ENCODE data around the gene GALNT10. TPM values are rescaled to one million over a fixed set of nuclear protein-coding genes. Genes with fewer than 3 reads are reported as not detected.
A peak's percentile ranks its signal among the peaks of the same experiment; 100 is the strongest.

Gene GALNT10
- polyA plus RNA-seq, 2 of the 4 experiments (the other 2 are of a cell fraction), result 110 to 156 TPM

DNA sequence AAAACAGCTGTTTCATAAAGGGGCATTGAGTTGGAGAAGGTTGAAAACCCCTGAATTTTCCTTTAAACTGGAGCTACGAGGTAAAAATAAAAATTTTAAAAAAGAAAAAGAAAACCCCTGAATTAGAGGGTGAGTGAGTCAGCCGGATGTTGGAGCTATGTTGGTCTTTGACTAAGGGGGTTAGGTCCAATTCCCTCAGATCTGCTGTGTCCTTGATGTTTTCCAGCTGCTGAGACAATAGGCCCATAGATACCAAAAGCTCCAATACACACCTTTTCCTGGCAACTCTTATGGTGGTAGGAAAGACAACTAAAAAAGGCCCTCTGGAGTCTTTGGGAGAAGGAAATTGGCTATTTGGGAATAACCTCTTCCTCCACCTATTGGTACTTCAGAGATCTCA is 175.8 kb downstream of the GALNT10 start:
- peaks cover 76% of the 10 kb centered on the region for H3K4me1 ChIP-seq
- ChIA-PET POLR2A (no interaction called here), CTCF (interaction anchor here (1.2 to 1.3 kb wide), 2 partner anchors 39 to 169 kb away, joined by 3 to 4 read pairs; no protein-coding TSS in a partner anchor)
- ATAC-seq, result no peak
- peak overlapping the region; percentile 78 to 89 for H3K27ac ChIP-seq
- FAIRE-seq, result no peak
- 78% methylated on average over 2 of the region's 2 CpGs for WGBS (ENCODE audit: missing lambda C conversion rate)
- H3K4me2 ChIP-seq, result peak overlapping the region; percentile 67; the same call in 2 of the 3 replicates
- TF ChIP-seq HEYL (CRISPR knock-in tag; IDR thresholded peaks at IDR 0.05) (no peak), JUNB (IDR thresholded peaks at IDR 0.05) (no peak), CHD2 (IDR thresholded peaks at IDR 0.05; ENCODE audit: low read length, partially characterized antibody) (no peak), ZNF302 (CRISPR knock-in tag; IDR thresholded peaks at IDR 0.05) (no peak), PHF8 (IDR thresholded peaks at IDR 0.05; ENCODE audit: borderline replicate concordance, low read depth) (no peak), SREBF2 (IDR thresholded peaks at IDR 0.05) (no peak), CBX8 (IDR thresholded peaks at IDR 0.05) (no peak), ZFP36 (IDR thresholded peaks at IDR 0.05; ENCODE audit: borderline replicate concordance, partially characterized antibody) (no peak), KDM5A (IDR thresholded peaks at IDR 0.05) (no peak), NPAS2 (CRISPR knock-in tag; IDR thresholded peaks at IDR 0.05; ENCODE audit: borderline replicate concordance) (no peak)
- TF ChIP-seq, protein P1, sequence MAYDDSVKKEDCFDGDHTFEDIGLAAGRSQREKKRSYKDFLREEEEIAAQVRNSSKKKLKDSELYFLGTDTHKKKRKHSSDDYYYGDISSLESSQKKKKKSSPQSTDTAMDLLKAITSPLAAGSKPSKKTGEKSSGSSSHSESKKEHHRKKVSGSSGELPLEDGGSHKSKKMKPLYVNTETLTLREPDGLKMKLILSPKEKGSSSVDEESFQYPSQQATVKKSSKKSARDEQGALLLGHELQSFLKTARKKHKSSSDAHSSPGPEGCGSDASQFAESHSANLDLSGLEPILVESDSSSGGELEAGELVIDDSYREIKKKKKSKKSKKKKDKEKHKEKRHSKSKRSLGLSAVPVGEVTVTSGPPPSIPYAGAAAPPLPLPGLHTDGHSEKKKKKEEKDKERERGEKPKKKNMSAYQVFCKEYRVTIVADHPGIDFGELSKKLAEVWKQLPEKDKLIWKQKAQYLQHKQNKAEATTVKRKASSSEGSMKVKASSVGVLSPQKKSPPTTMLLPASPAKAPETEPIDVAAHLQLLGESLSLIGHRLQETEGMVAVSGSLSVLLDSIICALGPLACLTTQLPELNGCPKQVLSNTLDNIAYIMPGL (CRISPR knock-in tag; IDR thresholded peaks at IDR 0.05; ENCODE audit: borderline replicate concordance), result no peak
- TF ChIP-seq, protein P2, sequence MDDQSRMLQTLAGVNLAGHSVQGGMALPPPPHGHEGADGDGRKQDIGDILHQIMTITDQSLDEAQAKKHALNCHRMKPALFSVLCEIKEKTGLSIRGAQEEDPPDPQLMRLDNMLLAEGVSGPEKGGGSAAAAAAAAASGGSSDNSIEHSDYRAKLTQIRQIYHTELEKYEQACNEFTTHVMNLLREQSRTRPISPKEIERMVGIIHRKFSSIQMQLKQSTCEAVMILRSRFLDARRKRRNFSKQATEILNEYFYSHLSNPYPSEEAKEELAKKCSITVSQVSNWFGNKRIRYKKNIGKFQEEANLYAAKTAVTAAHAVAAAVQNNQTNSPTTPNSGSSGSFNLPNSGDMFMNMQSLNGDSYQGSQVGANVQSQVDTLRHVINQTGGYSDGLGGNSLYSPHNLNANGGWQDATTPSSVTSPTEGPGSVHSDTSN (IDR thresholded peaks at IDR 0.05), result no peak
- TF ChIP-seq, protein P3, sequence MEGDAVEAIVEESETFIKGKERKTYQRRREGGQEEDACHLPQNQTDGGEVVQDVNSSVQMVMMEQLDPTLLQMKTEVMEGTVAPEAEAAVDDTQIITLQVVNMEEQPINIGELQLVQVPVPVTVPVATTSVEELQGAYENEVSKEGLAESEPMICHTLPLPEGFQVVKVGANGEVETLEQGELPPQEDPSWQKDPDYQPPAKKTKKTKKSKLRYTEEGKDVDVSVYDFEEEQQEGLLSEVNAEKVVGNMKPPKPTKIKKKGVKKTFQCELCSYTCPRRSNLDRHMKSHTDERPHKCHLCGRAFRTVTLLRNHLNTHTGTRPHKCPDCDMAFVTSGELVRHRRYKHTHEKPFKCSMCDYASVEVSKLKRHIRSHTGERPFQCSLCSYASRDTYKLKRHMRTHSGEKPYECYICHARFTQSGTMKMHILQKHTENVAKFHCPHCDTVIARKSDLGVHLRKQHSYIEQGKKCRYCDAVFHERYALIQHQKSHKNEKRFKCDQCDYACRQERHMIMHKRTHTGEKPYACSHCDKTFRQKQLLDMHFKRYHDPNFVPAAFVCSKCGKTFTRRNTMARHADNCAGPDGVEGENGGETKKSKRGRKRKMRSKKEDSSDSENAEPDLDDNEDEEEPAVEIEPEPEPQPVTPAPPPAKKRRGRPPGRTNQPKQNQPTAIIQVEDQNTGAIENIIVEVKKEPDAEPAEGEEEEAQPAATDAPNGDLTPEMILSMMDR (IDR thresholded peaks at IDR 0.05), result no peak
- no peaks in the 10 kb centered on the region for H3K9me3 ChIP-seq
- DNase-seq (ENCODE audit: low read depth in 1 of 2, low spot score in 1 of 2), result no peak
- H3K4me3 ChIP-seq, result no peak overlapping the region

DNA sequence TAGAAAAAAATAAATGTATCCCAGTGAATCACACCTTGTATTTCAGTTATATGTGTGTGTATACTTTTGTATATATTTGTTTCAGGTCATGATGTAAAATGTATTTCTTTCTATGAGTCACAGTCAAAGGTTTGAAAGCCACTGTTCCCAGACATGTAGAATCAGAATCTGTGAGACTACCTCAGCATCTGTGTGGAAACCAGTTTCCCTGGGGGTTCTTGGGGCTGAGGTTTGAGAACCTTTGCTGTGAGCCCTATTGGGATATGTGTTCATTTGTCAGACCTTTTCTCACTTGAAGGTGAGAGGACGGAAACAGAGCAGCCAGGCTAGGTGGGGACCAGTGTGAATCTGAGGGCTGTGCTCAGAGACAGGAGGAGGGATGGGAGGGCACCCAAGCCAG is 176.6 kb downstream of the GALNT10 start:
- ATAC-seq, result peak in 1 of 2 experiments; percentile 17; a peak in 1 of 6 replicates
- POLR2A ChIA-PET, result no interaction called here
- H3K4me2 ChIP-seq, result peak overlapping the region; percentile 67
- 89% methylated on average over 1 of the region's 1 CpG for WGBS (ENCODE audit: missing lambda C conversion rate)
- no peak for DNase-seq (ENCODE audit: low read depth in 1 of 2, low spot score in 1 of 2)
- peak overlapping the region; percentile 78 to 89 for H3K27ac ChIP-seq
- H3K4me3 ChIP-seq, result no peak overlapping the region
- TF ChIP-seq, protein P2 (IDR thresholded peaks at IDR 0.05), result no peak
- TF ChIP-seq NR3C1 (IDR thresholded peaks at IDR 0.05), result no peak
- TF ChIP-seq KDM1A (IDR thresholded peaks at IDR 0.05; ENCODE audit: low read depth), result no peak
- no peak for TF ChIP-seq ZC3H11A (IDR thresholded peaks at IDR 0.05)
- TF ChIP-seq POLR2A (IDR thresholded peaks at IDR 0.05; ENCODE audit: low read length), result no peak
- TF ChIP-seq EP300 (IDR thresholded peaks at IDR 0.05), result no peak
- no peak for TF ChIP-seq POLR2AphosphoS2 (conservative IDR thresholded peaks at IDR 0.05; ENCODE audit: low read length)
- TF ChIP-seq, protein P4, sequence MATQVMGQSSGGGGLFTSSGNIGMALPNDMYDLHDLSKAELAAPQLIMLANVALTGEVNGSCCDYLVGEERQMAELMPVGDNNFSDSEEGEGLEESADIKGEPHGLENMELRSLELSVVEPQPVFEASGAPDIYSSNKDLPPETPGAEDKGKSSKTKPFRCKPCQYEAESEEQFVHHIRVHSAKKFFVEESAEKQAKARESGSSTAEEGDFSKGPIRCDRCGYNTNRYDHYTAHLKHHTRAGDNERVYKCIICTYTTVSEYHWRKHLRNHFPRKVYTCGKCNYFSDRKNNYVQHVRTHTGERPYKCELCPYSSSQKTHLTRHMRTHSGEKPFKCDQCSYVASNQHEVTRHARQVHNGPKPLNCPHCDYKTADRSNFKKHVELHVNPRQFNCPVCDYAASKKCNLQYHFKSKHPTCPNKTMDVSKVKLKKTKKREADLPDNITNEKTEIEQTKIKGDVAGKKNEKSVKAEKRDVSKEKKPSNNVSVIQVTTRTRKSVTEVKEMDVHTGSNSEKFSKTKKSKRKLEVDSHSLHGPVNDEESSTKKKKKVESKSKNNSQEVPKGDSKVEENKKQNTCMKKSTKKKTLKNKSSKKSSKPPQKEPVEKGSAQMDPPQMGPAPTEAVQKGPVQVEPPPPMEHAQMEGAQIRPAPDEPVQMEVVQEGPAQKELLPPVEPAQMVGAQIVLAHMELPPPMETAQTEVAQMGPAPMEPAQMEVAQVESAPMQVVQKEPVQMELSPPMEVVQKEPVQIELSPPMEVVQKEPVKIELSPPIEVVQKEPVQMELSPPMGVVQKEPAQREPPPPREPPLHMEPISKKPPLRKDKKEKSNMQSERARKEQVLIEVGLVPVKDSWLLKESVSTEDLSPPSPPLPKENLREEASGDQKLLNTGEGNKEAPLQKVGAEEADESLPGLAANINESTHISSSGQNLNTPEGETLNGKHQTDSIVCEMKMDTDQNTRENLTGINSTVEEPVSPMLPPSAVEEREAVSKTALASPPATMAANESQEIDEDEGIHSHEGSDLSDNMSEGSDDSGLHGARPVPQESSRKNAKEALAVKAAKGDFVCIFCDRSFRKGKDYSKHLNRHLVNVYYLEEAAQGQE (IDR thresholded peaks at IDR 0.05), result no peak
- TF ChIP-seq, protein P5, sequence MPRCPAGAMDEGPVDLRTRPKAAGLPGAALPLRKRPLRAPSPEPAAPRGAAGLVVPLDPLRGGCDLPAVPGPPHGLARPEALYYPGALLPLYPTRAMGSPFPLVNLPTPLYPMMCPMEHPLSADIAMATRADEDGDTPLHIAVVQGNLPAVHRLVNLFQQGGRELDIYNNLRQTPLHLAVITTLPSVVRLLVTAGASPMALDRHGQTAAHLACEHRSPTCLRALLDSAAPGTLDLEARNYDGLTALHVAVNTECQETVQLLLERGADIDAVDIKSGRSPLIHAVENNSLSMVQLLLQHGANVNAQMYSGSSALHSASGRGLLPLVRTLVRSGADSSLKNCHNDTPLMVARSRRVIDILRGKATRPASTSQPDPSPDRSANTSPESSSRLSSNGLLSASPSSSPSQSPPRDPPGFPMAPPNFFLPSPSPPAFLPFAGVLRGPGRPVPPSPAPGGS (IDR thresholded peaks at IDR 0.05), result no peak
- no peak for TF ChIP-seq EHF (CRISPR knock-in tag; IDR thresholded peaks at IDR 0.05)
- H3K4me1 ChIP-seq, result peaks cover 84% of the 10 kb centered on the region
- FAIRE-seq, result no peak
- H3K9me3 ChIP-seq, result no peaks in the 10 kb centered on the region
- CTCF ChIA-PET, result interaction anchor here (2.0 kb wide), 1 partner anchor 177 kb away, joined by 6 read pairs; the partner anchor contains the start of gene GALNT10
